Gastrocnemius medialis (tissue), 4 donors: Measurements from ENCODE around the gene CNNM2.

Source experiments
- POLR2A ChIP-seq, 2 donors: fragments of 450-650 bp; IDR thresholded peaks; one replicate each; pipeline ENCODE4 v1.6.1; 2017; ENCODE audit warnings: antibody characterized with exemption in 2 of 2, mild to moderate bottlenecking in 2 of 2, moderate library complexity in 2 of 2
- TF ChIP-seq, protein P1 (sequence below), 5 experiments: fragments of 450-650 bp in 3 of 5; fragments of 200-600 bp in 2 of 5; sonication (generic) in 2 of 5; IDR thresholded peaks in 4 of 5; conservative IDR thresholded peaks in 1 of 5; 1 replicate in 4 of 5; 2 replicates in 1 of 5; pipeline ENCODE4 v1.5.1; 2016 to 2019; ENCODE audit warnings: antibody characterized with exemption in 5 of 5, mild to moderate bottlenecking in 3 of 5, moderate library complexity in 3 of 5

DNA sequence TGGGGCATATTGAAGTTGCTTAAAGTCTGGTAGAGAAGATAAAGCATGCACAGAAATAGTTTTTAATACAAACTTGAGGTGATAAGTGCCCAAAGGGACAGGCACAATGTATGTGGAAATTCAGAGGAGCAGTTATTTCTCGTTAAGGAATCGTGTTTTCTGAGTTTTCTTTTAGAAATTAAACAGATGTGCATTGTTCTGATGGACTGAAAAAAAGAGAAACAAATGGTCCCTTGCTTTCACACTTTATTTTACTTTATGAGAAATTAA, 45.6 kb downstream of the CNNM2 start:
- TF ChIP-seq, protein P1, sequence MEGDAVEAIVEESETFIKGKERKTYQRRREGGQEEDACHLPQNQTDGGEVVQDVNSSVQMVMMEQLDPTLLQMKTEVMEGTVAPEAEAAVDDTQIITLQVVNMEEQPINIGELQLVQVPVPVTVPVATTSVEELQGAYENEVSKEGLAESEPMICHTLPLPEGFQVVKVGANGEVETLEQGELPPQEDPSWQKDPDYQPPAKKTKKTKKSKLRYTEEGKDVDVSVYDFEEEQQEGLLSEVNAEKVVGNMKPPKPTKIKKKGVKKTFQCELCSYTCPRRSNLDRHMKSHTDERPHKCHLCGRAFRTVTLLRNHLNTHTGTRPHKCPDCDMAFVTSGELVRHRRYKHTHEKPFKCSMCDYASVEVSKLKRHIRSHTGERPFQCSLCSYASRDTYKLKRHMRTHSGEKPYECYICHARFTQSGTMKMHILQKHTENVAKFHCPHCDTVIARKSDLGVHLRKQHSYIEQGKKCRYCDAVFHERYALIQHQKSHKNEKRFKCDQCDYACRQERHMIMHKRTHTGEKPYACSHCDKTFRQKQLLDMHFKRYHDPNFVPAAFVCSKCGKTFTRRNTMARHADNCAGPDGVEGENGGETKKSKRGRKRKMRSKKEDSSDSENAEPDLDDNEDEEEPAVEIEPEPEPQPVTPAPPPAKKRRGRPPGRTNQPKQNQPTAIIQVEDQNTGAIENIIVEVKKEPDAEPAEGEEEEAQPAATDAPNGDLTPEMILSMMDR (IDR thresholded peaks at IDR 0.05 in 4 of 5, conservative IDR thresholded peaks at IDR 0.05 in 1 of 5), result no peak
- TF ChIP-seq POLR2A (IDR thresholded peaks at IDR 0.05), result no peak
